Activated effector memory CD4-positive, alpha-beta T cell treated with Interleukin-2 at 50 U/mL for 16 hours (primary cell): ENCODE measurements around the gene KRT71.
"Not testable (repeated sequence)": the region's sequence is repeated elsewhere in the genome, so short reads cannot be mapped to it uniquely, and the experiment has no call there.

ENCODE experiments used
- DNase-seq: peaks from one replicate; pipeline ENCODE4 v3.0.0-alpha.2; 2020

The KRT71 gene

DNA sequence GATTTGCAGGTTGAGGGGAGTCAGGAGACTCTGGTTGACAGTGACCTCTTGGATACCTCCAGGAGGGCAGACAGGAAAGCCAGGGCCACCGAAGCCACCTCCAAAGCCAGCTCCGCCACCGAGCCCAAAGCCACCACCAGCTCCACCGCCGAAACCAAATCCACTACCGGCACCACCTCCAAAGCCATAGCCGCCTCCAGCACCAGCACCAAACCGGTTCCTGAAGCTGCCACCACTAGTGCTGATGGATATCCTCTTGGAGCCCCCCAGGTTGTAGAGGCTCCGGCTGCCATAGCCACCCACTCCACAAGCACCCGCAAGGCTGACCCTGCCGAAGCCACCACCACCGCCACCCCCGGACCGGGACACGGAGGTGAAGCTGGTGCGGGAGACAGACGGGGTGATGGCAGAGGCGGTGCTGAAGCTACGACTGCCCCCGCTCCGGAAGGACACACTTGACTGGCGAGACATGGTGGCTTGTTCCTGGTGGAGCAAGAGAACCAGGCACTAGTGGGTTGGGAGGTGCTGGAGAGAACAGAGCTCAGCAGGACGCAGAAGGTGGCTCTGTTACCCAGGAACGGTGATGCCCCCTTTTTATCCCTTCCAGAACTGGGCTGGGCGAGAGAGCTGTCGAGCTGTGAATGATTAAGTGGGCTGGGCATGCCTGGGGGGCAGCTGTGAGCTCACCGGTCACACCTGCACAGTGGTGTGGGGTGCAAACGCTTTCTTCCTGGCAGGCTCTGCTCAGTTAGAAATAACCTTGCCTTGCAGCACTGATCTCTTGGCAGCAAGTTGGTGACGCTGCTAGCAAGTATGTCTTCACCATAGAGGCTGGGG is 32.9 kb downstream of the KRT71 start, which contains the start of gene KRT5:
Gene KRT5 (minus strand): TSS at position 569 of the 837 bp plus-strand sequence. CDS start 98 bp downstream, at position 471.
- DNase-seq = no peak

DNA sequence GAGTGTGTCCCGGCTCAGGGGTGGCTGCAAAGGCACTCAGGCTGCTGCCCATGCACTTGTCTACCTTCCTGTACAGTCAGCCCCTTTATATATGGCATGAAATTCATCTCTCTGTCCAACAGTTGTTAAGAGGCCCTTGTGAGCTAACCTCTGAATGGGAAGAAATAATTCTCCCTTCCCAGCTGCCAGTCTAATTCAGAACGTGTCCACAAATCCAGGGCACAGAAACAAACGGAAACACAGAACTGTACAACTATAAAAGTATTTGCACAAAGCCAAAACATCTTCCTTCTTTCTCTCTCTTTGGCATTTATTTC is 33.6 kb downstream of the KRT71 start:
- no peak for DNase-seq

DNA sequence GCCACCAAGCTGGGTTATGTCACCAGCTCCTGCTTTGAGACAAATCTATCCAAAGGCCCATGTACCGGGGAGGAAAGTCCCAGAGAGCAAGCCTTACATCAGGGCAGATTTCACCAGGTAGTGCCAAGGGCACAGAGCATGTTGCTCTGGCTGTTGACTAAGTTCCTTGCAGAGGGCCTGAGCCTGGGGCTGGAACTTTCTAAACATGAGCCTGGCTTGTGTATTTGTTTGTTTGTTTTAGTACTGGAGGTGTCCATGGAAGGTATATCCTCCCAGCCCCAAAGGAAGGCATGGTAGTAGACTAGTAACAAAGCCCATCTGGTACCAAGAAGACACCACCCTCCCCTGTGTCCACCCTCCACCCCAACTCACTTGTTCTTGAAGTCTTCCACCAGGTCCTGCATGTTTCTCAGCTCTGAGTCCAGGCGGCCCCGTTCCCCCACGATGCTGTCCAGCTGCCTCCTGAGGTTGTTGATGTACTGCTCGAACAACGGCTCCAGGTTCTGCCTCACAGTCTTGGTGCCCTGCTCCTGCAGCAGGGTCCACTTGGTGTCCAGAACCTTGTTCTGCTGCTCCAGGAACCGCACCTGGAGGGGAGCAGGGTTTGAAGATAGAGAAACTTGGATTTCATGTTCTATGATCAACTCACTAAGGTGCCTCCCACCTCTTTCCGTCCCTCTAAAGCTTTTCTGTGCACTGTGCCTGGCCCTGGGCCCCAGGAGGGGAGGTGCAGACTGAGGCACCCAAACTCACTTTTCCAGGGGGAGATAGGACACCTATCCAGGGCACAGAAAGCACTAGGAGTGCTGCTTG is 34.2 kb downstream of the KRT71 start:
- no peak for DNase-seq

DNA sequence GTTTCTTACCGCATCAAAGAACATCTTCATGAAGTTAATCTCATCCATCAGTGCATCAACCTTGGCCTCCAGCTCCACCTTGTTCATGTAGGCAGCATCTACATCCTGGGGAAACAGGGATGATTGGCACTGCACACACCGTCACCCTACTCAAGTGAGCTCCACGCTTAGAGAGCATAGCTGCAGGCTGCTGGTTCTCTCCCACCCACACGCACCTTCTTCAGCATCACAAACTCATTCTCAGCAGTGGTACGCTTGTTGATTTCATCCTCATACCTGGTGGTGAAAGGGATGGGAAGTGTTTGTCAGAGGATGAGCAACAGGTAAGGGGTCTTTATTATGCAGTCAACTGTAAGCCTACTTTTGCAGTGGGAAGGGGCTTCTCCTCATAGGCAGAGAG is 35.1 kb downstream of the KRT71 start:
- no peak for DNase-seq

DNA sequence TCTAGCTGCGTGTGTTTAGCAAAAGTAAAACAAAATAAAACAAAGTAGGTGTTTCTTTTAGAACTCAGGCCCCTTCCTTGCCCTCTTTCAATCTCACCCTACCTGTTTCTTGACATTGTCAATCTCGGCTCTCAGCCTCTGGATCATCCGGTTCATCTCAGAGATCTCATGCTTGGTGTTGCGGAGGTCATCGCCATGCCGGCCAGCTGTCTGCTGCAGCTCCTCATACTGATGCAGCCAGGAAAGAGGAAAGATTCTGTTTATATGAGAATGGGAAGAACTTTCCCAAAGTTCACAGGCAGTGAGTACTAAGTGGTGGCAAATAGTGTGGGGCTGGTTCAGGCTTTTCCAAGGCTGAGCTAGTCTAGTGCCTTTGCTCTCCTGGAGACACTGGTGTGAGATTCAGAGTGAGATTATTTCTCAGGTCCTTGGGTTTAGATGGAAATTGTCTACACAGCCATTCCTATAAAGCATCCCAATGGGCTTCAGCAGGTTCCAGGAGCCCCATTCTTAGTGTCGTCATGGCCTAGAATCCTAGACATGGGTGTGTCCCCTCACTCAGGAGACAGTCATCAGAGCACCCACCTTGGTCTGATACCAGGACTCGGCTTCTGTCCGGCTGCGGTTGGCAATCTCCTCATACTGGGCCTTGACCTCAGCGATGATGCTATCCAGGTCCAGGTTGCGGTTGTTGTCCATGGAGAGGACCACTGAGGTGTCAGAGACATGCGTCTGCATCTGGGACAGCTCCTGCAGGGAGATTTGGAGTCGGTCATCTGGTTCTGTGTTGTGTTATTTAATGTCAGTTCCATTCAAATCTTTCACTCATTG is 35.7 kb downstream of the KRT71 start:
- DNase-seq = no peak

GRCh38 chr12:52515927-52516831 is 36.8 kb downstream of the KRT71 start:
- no peak for DNase-seq

DNA sequence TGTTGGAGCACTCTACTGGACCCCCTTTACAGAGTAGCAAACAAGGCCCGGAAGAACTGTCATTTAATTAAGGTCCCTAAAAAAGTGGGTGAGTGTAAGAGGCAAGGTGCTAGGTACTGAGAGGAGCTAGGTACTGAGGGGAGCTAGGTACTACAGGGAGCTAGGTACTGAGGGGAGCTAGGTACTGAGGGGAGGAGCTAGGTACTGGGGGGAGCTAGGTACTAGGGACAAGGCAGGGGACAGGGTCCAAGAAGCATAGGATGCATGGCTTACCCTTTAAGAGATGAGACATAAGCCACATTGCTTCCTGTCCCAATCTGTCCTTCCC is 37.7 kb downstream of the KRT71 start:
- DNase-seq = no peak

- DNase-seq = no peak
Observed at GRCh38 chr12:52514471-52515318, 38.2 kb downstream of the KRT71 start.

- no peak for DNase-seq
Observed at GRCh38 chr12:52513736-52514135, 39.2 kb downstream of the KRT71 start.

GRCh38 chr12:52508211-52508610 is 44.7 kb downstream of the KRT71 start:
- DNase-seq = no peak

- no peak for DNase-seq
Observed at GRCh38 chr12:52506858-52507715, 45.9 kb downstream of the KRT71 start.

GRCh38 chr12:52502877-52503276 is 50.1 kb downstream of the KRT71 start:
- no peak for DNase-seq

GRCh38 chr12:52501490-52501889 is 51.5 kb downstream of the KRT71 start:
- DNase-seq = no peak

DNA sequence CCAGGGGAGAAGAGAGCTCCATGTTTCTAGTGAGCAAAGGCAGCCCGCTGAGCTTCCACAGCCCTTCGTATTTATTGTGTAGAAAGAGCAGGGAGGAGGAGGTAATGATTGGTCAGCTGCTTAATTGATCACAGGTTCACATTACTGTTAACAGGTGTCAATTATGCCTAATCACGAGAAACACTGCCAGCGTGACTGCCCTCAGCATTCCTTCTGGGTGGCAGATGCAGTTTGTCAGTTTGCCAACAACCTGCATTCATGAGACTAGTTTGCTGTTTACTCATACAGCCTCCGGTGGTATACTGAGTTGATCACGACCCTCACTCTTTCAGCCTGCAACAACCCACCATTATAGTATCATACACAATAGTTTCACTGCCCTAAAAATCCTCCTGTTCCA is 52.4 kb downstream of the KRT71 start:
- not testable (repeated sequence) for DNase-seq

DNA sequence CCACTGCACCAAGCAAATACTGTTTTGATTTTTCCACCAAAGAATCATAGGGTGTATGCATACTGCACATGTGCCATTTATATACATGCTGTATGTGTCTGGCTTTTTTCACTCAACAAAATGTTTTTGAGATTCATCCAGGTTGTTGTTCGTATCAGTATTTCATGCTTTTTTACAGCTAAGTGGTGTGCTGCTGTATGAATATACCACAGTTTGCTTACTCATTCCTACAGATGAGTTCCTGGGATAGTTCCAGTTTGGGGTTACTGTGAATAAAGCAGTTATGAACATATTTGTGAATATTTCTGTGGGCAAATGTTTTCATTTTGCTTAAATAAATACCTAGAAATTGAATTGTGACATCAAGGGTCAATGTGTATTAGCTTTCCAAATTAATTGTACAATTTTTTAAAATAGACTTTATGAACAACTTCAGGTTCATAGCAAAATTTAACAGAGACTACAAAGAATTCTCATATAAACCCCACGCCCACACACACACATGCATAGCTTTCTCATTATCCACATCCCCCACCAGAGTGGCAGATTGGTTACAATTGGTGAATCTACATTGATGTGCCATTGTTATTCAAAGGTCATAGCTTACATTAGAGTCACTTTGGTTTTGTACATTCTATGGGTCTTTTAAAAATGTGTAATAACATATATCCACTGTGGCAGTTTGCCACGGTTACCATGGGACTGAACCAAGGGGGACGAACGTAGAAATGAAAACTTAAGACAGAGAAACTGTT is 53.0 kb downstream of the KRT71 start:
- no peak for DNase-seq

- no peak for DNase-seq
Observed at GRCh38 chr12:52498946-52499345, 54.0 kb downstream of the KRT71 start.

DNA sequence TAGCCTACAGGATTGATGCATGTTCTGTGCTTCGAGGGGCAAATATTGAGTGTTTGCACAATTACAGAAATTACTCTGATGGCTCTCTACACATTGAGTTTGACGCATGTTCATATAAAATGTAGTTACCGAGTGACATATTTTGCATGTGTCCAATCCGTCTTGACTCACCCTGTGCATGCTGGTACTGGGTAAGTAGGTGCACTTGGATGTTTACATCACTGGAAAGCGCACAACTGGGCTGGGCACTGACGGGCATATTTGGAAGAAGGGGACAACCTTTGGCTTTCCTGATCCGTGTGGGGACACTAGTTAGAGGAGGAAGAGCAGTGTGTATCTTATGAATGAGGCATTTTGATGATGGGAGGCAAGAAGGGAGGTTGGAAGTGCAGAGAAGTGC is 55.0 kb downstream of the KRT71 start:
- no peak for DNase-seq

- no peak for DNase-seq
Observed at GRCh38 chr12:52496590-52497071, 56.3 kb downstream of the KRT71 start.

- no peak for DNase-seq
Observed at GRCh38 chr12:52496054-52496453, 56.9 kb downstream of the KRT71 start.
